Measurements from ENCODE around the gene UHMK1. TPM values are rescaled to one million over a fixed set of nuclear protein-coding genes. Genes with fewer than 3 reads are reported as not detected.

Gene UHMK1
- total RNA-seq, 4 donors from 2014 or later: 60.2 to 91.0 (median 79.7) TPM

DNA sequence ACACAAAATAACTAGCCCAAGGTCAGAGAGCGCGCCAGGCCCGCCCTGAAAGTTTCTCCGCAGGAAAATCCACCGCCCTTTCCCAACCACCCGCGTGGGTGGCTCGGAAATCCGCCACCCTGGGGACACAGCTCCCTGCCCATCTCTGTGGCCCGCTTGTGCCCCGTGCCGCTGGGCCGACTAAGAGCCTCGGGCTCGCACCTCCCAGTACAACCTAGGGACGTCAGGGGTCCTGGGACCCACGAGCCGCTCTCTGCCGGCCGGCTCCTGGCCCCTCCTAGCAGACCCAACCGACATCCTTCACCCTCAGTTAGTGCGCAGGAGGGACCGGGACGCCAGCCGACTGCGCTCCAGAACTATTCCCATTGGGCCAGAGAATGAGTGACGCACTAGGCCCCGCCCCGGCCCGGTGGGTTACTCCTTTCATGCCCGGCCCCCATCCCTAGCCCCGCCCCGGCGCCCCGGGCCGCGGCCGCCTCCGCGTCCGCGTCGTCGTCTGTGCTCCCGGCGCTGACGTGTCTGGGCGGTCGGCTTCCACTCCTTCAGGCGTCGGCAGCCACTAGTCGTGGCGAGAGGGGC is 63.5 kb downstream of the UHMK1 start:
- H3K9me3 ChIP-seq: no peaks in the 10 kb centered on the region
- DNase-seq (peak; percentile 97), ATAC-seq (peak; percentile 92 to 94)
- peaks cover 16 to 23% of the 10 kb centered on the region in 2 donors for H3K4me1 ChIP-seq
- no peak for TF ChIP-seq POLR2A (IDR thresholded peaks at IDR 0.05)
- TF ChIP-seq, protein P1, sequence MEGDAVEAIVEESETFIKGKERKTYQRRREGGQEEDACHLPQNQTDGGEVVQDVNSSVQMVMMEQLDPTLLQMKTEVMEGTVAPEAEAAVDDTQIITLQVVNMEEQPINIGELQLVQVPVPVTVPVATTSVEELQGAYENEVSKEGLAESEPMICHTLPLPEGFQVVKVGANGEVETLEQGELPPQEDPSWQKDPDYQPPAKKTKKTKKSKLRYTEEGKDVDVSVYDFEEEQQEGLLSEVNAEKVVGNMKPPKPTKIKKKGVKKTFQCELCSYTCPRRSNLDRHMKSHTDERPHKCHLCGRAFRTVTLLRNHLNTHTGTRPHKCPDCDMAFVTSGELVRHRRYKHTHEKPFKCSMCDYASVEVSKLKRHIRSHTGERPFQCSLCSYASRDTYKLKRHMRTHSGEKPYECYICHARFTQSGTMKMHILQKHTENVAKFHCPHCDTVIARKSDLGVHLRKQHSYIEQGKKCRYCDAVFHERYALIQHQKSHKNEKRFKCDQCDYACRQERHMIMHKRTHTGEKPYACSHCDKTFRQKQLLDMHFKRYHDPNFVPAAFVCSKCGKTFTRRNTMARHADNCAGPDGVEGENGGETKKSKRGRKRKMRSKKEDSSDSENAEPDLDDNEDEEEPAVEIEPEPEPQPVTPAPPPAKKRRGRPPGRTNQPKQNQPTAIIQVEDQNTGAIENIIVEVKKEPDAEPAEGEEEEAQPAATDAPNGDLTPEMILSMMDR (IDR thresholded peaks at IDR 0.05 in 4 of 5, conservative IDR thresholded peaks at IDR 0.05 in 1 of 5): no peak
- peak overlapping the region; percentile 68 to 93 (median 87) for H3K4me3 ChIP-seq
- H3K27ac ChIP-seq: peak overlapping the region; percentile 94 to 97 (median 96)
- H3K27me3 ChIP-seq: no peaks in the 10 kb centered on the region
- peaks cover 0 to 3% of the 10 kb centered on the region in 2 donors for H3K36me3 ChIP-seq
- in situ Hi-C loops (cut with MboI; ENCODE audit: low sequenced_read_pairs in 4 of 4): loop anchor here in 1 of 4 donors (10.0 kb wide), 1 partner anchor 56 kb away; no protein-coding TSS in a partner anchor
- intact Hi-C loops (cut with DNase I; ENCODE audit: low total_unique reads): loop anchor here (1.0 to 5.0 kb wide), 3 partner anchors 64 to 761 kb away; partner anchors contain the start of genes NOS1AP, NUF2 and UHMK1

DNA sequence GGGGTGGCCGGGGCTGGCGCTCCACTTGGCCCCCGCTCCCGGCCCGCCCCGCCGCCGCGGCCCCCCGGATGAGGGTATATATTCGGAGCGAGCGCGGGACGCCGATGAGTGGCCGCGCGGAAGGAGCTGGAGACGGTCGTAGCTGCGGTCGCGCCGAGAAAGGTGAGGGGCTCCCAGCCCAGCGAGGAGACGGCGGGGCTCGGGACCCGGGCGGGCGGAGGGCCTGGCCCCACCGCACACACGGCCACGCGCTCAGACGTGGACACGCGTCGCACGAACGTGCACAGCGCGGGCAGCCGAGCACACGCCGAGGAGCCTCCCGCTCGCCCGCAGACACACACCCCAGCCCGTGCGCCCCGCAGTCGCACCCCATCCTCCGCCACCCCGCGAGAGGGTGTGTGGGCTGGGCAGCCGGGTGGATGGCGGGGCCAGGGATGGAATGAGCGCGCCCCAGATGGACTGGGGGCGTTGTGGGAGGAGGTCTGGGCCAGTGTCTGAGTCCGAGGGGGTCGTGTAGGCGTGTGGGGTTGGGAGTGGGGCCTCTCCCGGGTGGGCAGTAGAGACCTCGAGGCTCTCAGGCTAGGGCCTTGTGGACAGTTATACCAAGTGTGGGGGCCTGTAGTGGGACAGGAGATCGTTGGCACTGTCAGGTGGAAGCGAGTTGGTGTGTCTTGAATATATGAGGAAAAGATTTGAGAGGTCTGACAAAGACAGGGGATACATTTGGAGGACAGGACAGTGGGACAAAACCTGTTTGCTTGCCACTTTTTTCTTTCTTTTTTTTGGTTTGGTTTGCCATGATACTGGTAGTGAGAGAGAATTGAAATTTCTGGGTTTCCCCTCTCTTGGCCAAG is 64.2 kb downstream of the UHMK1 start, which contains the start of gene UAP1:
Gene UAP1 (plus strand): TSS at position 107 of the 854 bp plus-strand sequence. CDS start 4,347 bp downstream, outside the sequence.
- no peaks in the 10 kb centered on the region for H3K27me3 ChIP-seq
- ATAC-seq: peak; percentile 10 to 47
- peaks cover 0 to 10% of the 10 kb centered on the region in 2 donors for H3K36me3 ChIP-seq
- TF ChIP-seq, protein P1 (IDR thresholded peaks at IDR 0.05 in 4 of 5, conservative IDR thresholded peaks at IDR 0.05 in 1 of 5): no peak
- TF ChIP-seq POLR2A (IDR thresholded peaks at IDR 0.05): peak; percentile 93 to 95
- in situ Hi-C loops (cut with MboI; ENCODE audit: low sequenced_read_pairs in 4 of 4): loop anchor here in 1 of 4 donors (10.0 kb wide), 1 partner anchor 57 kb away; no protein-coding TSS in a partner anchor
- no peaks in the 10 kb centered on the region for H3K9me3 ChIP-seq
- intact Hi-C loops (cut with DNase I; ENCODE audit: low total_unique reads): loop anchor here (1.0 to 5.0 kb wide), 3 partner anchors 65 to 760 kb away; partner anchors contain the start of genes NOS1AP, NUF2 and UHMK1
- peak within 1 kb of the TSS; percentile 68 to 93 (median 87) for H3K4me3 ChIP-seq
- peak within 1 kb of the TSS; percentile 94 to 97 (median 96) for H3K27ac ChIP-seq
- peaks cover 16 to 23% of the 10 kb centered on the region in 2 donors for H3K4me1 ChIP-seq
- DNase-seq: no peak

DNA sequence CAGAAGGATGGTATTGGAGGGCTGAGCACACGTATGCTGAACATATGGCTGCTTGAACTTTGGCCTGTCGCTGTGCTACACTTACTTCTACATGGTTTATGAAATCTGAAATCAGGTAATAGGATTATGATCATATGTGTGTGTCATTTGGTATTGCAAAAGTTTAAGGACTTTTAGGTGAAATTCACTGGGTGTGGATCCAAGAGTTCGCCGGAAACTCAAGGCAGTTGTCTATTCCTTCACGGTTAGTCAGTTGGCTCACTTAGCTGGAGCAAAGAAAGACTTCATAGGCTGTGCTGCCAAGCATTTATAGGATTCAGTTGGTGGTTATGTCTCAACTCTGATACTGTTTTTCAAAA is 64.8 kb downstream of the UHMK1 start:
- H3K27ac ChIP-seq: peak overlapping the region; percentile 94 to 97 (median 96)
- no peaks in the 10 kb centered on the region for H3K9me3 ChIP-seq
- peaks cover 0 to 16% of the 10 kb centered on the region in 2 donors for H3K36me3 ChIP-seq
- H3K27me3 ChIP-seq: no peaks in the 10 kb centered on the region
- intact Hi-C loops (cut with DNase I; ENCODE audit: low total_unique reads): loop anchor here (5.0 kb wide), 1 partner anchor 760 kb away; the partner anchor contains the start of gene NUF2
- DNase-seq (peak in 1 of 2 donors; percentile 34), ATAC-seq (peak; percentile 31 to 32)
- in situ Hi-C loops (cut with MboI; ENCODE audit: low sequenced_read_pairs in 4 of 4): loop anchor here in 1 of 4 donors (10.0 kb wide), 1 partner anchor 58 kb away; no protein-coding TSS in a partner anchor
- peak overlapping the region; percentile 68 to 93 (median 87) for H3K4me3 ChIP-seq
- peaks cover 16 to 23% of the 10 kb centered on the region in 2 donors for H3K4me1 ChIP-seq
- TF ChIP-seq POLR2A (IDR thresholded peaks at IDR 0.05): peak in 1 of 2 donors; percentile 10
- TF ChIP-seq, protein P1 (IDR thresholded peaks at IDR 0.05 in 4 of 5, conservative IDR thresholded peaks at IDR 0.05 in 1 of 5): no peak

DNA sequence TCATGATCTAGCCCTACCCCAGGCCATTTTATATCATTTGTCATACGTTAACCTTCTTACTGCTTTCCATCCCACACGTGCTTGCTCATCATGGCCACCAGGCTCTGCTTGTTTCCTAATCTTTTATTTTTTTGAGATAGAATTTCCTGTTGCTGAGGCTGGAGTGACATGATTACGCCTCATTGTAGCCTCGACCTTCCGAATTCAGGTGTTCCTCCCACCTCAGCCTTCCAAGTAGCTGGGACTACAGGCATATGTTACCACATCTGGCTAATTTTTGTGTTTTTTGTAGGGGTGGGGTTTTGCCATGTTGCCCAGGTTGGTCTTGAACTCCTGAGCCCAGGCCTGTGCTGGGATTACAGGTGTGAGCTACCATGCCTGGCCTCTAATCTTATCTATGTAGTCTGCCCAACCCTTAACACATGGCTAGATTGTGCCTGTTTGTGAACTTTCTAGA is 67.2 kb downstream of the UHMK1 start:
- no peaks in the 10 kb centered on the region for H3K27me3 ChIP-seq
- H3K9me3 ChIP-seq: no peaks in the 10 kb centered on the region
- ATAC-seq (no peak), DNase-seq (no peak)
- intact Hi-C loops (cut with DNase I; ENCODE audit: low total_unique reads): loop anchor here (5.0 kb wide), 1 partner anchor 758 kb away; the partner anchor contains the start of gene NUF2
- peak overlapping the region in 1 of 4 donors; percentile 8 for H3K4me3 ChIP-seq
- in situ Hi-C loops (cut with MboI; ENCODE audit: low sequenced_read_pairs in 4 of 4): loop anchor here in 2 of 4 donors (5.0 to 10.0 kb wide), 2 partner anchors 60 to 67 kb away; partner anchors contain the start of gene UHMK1 (in 1 of the 2)
- H3K27ac ChIP-seq: peak overlapping the region in 1 of 4 donors; percentile 5
- H3K4me1 ChIP-seq: peaks cover 16 to 23% of the 10 kb centered on the region in 2 donors
- peaks cover 0 to 23% of the 10 kb centered on the region in 2 donors for H3K36me3 ChIP-seq
- TF ChIP-seq POLR2A (IDR thresholded peaks at IDR 0.05): no peak
- TF ChIP-seq, protein P1 (IDR thresholded peaks at IDR 0.05 in 4 of 5, conservative IDR thresholded peaks at IDR 0.05 in 1 of 5): no peak
